Liver (tissue), 9 donors: ENCODE results near the gene NDUFV2. TPM values are rescaled to one million over a fixed set of nuclear protein-coding genes. Genes with fewer than 3 reads are reported as not detected.
A peak's percentile ranks its signal among the peaks of the same experiment; 100 is the strongest.

ENCODE experiments used
- DNase-seq: peaks from one replicate; pipeline ENCODE4 v3.0.0-alpha.2; 2017; ENCODE audit warnings: low spot score
- H3K27ac ChIP-seq, 2 donors: one replicate each; pipeline ENCODE4 v1.7.0; 2013; ENCODE audit warnings: inconsistent platforms in 2 of 2, low read length in 2 of 2, control low read depth in 1 of 2, low read depth in 1 of 2, mild to moderate bottlenecking in 1 of 2
- H3K27me3 ChIP-seq, 4 donors: one replicate each; pipeline versions ENCODE4 v1.6.1 to v1.7.0; 2013; ENCODE audit warnings: low read length in 3 of 4, inconsistent platforms in 1 of 4, mild to moderate bottlenecking in 1 of 4, moderate library complexity in 1 of 4; ENCODE audit not compliant: control insufficient read depth in 4 of 4, insufficient read depth in 4 of 4
- H3K36me3 ChIP-seq, 4 donors: one replicate each; pipeline versions ENCODE4 v1.6.1 to v1.7.0; 2013; ENCODE audit warnings: low read length in 3 of 4, mild to moderate bottlenecking in 3 of 4, low read depth in 1 of 4, moderate library complexity in 1 of 4; ENCODE audit not compliant: control insufficient read depth in 4 of 4, insufficient read depth in 3 of 4
- H3K4me1 ChIP-seq, 4 donors: one replicate each; pipeline versions ENCODE4 v1.6.1 to v1.7.0; 2013; ENCODE audit warnings: low read length in 3 of 4, mild to moderate bottlenecking in 3 of 4, moderate library complexity in 1 of 4; ENCODE audit not compliant: control insufficient read depth in 4 of 4, insufficient read depth in 4 of 4
- H3K4me3 ChIP-seq, 3 donors: one replicate each; pipeline versions ENCODE4 v1.6.1 to v1.7.0; 2013; ENCODE audit warnings: low read length in 3 of 3, control low read depth in 1 of 3, low read depth in 1 of 3, mild to moderate bottlenecking in 1 of 3
- H3K9ac ChIP-seq, 2 donors: one replicate each; pipeline ENCODE4 v1.7.0; 2013; ENCODE audit warnings: low read length in 2 of 2, mild to moderate bottlenecking in 2 of 2, moderate library complexity in 2 of 2, control low read depth in 1 of 2, low read depth in 1 of 2
- H3K9me3 ChIP-seq, 4 donors: one replicate each; pipeline versions ENCODE4 v1.6.1 to v1.7.0; 2013; ENCODE audit warnings: low read length in 3 of 4; ENCODE audit not compliant: control insufficient read depth in 4 of 4
- ATF3 ChIP-seq: IDR thresholded peaks from 2 replicates; pipeline ENCODE4 v1.6.1; 2016; ENCODE audit warnings: antibody characterized with exemption
- EGR1 ChIP-seq, 2 donors: IDR thresholded peaks; 2 replicates each; pipeline ENCODE4 v1.6.1; 2016 to 2018; ENCODE audit warnings: antibody characterized with exemption in 2 of 2, low read depth in 2 of 2
- FOXA1 ChIP-seq: IDR thresholded peaks from 2 replicates; pipeline ENCODE4 v1.6.1; 2016; ENCODE audit warnings: antibody characterized with exemption
- FOXA2 ChIP-seq: IDR thresholded peaks from 2 replicates; pipeline ENCODE4 v1.6.1; 2016; ENCODE audit warnings: antibody characterized with exemption
- GABPA ChIP-seq, 2 donors: IDR thresholded peaks in 1 of 2; conservative IDR thresholded peaks in 1 of 2; 2 replicates each; pipeline ENCODE4 v1.6.1; 2016; ENCODE audit warnings: antibody characterized with exemption in 2 of 2, mild to moderate bottlenecking in 1 of 2, moderate library complexity in 1 of 2
- HNF4A ChIP-seq, 2 donors: conservative IDR thresholded peaks; 2 replicates each; pipeline ENCODE4 v1.6.1; 2016; ENCODE audit warnings: antibody characterized with exemption in 2 of 2, mild to moderate bottlenecking in 2 of 2
- HNF4G ChIP-seq: IDR thresholded peaks from 2 replicates; pipeline ENCODE4 v1.6.1; 2016; ENCODE audit warnings: antibody characterized with exemption
- JUND ChIP-seq, 2 donors: IDR thresholded peaks; 2 replicates each; pipeline ENCODE4 v1.6.1; 2016; ENCODE audit warnings: antibody characterized with exemption in 2 of 2
- NR2F2 ChIP-seq: IDR thresholded peaks from 2 replicates; pipeline ENCODE4 v1.6.1; 2016; ENCODE audit warnings: antibody characterized with exemption
- RAD21 ChIP-seq, 2 donors: IDR thresholded peaks; 2 replicates each; pipeline ENCODE4 v1.6.1; 2016; ENCODE audit warnings: antibody characterized with exemption in 2 of 2, mild to moderate bottlenecking in 2 of 2
- REST ChIP-seq: IDR thresholded peaks from 2 replicates; pipeline ENCODE4 v1.6.1; 2016; ENCODE audit warnings: antibody characterized with exemption, mild to moderate bottlenecking
- RXRA ChIP-seq, 2 donors: IDR thresholded peaks; 2 replicates each; pipeline ENCODE4 v1.6.1; 2017 to 2018; ENCODE audit warnings: antibody characterized with exemption in 2 of 2, mild to moderate bottlenecking in 1 of 2
- SP1 ChIP-seq: IDR thresholded peaks from 2 replicates; pipeline ENCODE4 v1.6.1; 2018; ENCODE audit warnings: antibody characterized with exemption, mild to moderate bottlenecking
- TAF1 ChIP-seq: conservative IDR thresholded peaks from 2 replicates; pipeline ENCODE4 v1.6.1; 2016; ENCODE audit warnings: antibody characterized with exemption, mild to moderate bottlenecking
- YY1 ChIP-seq: IDR thresholded peaks from 2 replicates; pipeline ENCODE4 v1.6.1; 2016; ENCODE audit warnings: antibody characterized with exemption, mild to moderate bottlenecking
- ZBTB33 ChIP-seq: IDR thresholded peaks from 2 replicates; pipeline ENCODE4 v1.6.1; 2016; ENCODE audit warnings: antibody characterized with exemption
- WGBS: extraction: QIAGEN DNeasy Blood & Tissue Kit; methylation state at CpG from one replicate; pipeline ENCODE4 v1.1.7; 2013; 5-methylcytosine and 5-hydroxymethylcytosine counted together
- polyA plus RNA-seq, 2 donors: library from polyadenylated mRNA; stranded (reverse) in 1 of 2; unstranded in 1 of 2; fragments of 200-250 nt in 1 of 2; fragments of >200 nt in 1 of 2; fragmentation: Nextera tagmentation in 1 of 2; extraction: Ambion mirVana in 1 of 2; gene quantifications; one replicate each; pipeline versions ENCODE4 v1.2.1 to v1.2.3, GENCODE V29; 2013 to 2015
- total RNA-seq, 2 donors: library from RNA; depleted of rRNA; stranded (reverse); fragments of >200 nt; gene quantifications; one replicate each; pipeline ENCODE4 v1.2.3, GENCODE V29; 2014
- TF ChIP-seq, protein P1 (sequence below): fragments of 150-350 bp; IDR thresholded peaks from 2 replicates; pipeline ENCODE4 v1.5.1; 2017; ENCODE audit warnings: improper control_type of control experiment, low read depth, low read length; ENCODE audit not compliant: missing input control
- TF ChIP-seq, protein P2 (sequence below): IDR thresholded peaks from 2 replicates; pipeline ENCODE4 v1.6.1; 2016; ENCODE audit warnings: antibody characterized with exemption
- donor health status: healthy.
- donor health status: healthy.
- donor health status: healthy.
- donor health status: healthy.
- donor health status: healthy.

NDUFV2 gene
- total and polyA plus RNA-seq, 4 donors: 74.5 to 415 (median 185) TPM

- Histone ChIP-seq H3K27me3 (no peaks in the 10 kb centered on the region), H3K36me3 (no peaks in the 10 kb centered on the region), H3K9ac (no peak overlapping the region), H3K9me3 (peaks cover 0 to 5% (median 2%) of the 10 kb centered on the region in 4 donors), H3K4me3 (no peak overlapping the region), H3K27ac (no peak overlapping the region), H3K4me1 (peaks cover 2 to 14% (median 7%) of the 10 kb centered on the region in 4 donors)
- WGBS: 72% methylated on average over 5 of the region's 5 CpGs
- no peak for TF ChIP-seq JUND (IDR thresholded peaks at IDR 0.05)
- TF ChIP-seq TAF1: no peak
- TF ChIP-seq FOXA2: no peak
- TF ChIP-seq ZBTB33: no peak
- TF ChIP-seq REST: no peak
- no peak for TF ChIP-seq GABPA (IDR thresholded peaks at IDR 0.05 in 1 of 2, conservative IDR thresholded peaks at IDR 0.05 in 1 of 2)
- no peak for TF ChIP-seq FOXA1
- TF ChIP-seq RAD21 (IDR thresholded peaks at IDR 0.05): no peak
- TF ChIP-seq ATF3: no peak
- TF ChIP-seq, protein P1, sequence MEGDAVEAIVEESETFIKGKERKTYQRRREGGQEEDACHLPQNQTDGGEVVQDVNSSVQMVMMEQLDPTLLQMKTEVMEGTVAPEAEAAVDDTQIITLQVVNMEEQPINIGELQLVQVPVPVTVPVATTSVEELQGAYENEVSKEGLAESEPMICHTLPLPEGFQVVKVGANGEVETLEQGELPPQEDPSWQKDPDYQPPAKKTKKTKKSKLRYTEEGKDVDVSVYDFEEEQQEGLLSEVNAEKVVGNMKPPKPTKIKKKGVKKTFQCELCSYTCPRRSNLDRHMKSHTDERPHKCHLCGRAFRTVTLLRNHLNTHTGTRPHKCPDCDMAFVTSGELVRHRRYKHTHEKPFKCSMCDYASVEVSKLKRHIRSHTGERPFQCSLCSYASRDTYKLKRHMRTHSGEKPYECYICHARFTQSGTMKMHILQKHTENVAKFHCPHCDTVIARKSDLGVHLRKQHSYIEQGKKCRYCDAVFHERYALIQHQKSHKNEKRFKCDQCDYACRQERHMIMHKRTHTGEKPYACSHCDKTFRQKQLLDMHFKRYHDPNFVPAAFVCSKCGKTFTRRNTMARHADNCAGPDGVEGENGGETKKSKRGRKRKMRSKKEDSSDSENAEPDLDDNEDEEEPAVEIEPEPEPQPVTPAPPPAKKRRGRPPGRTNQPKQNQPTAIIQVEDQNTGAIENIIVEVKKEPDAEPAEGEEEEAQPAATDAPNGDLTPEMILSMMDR: no peak
- TF ChIP-seq YY1: no peak
- TF ChIP-seq NR2F2: no peak
- no peak for TF ChIP-seq HNF4G
- TF ChIP-seq SP1: no peak
- no peak for DNase-seq
Measured at GRCh38 chr18:9065864-9066263, 36.6 kb upstream of the NDUFV2 start.

DNA sequence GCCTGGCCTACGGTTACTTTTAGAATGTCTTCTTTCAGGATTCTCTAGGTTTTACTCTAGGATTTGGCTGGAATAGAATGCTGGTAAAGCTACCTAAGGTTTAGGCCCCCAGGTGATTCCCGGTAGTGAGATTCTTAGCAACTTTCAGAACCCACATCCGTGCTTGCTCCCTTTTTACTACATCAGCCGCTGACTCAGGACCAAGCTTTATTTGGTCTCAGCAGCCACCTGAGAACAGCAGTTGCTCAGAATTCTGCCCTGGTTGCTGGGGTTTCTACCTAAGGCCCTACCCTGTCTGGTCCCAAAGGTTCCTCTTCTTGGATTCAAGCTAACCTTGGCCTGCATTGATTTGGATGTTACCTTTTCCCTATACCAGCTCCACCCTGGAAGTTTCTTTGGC lies 36.1 kb upstream of the NDUFV2 start:
- Histone ChIP-seq H3K36me3 (no peaks in the 10 kb centered on the region), H3K4me1 (peaks cover 2 to 14% (median 7%) of the 10 kb centered on the region in 4 donors), H3K4me3 (peak overlapping the region in 1 of 3 donors; percentile 16), H3K9ac (no peak overlapping the region), H3K27me3 (no peaks in the 10 kb centered on the region), H3K9me3 (peaks cover 0 to 5% (median 2%) of the 10 kb centered on the region in 4 donors), H3K27ac (no peak overlapping the region)
- 96% methylated on average over 4 of the region's 4 CpGs for WGBS
- no peak for DNase-seq
- TF ChIP-seq HNF4A (conservative IDR thresholded peaks at IDR 0.05): no peak
- TF ChIP-seq HNF4G: no peak
- TF ChIP-seq TAF1: no peak
- no peak for TF ChIP-seq SP1
- TF ChIP-seq, protein P1: no peak
- TF ChIP-seq FOXA2: no peak
- TF ChIP-seq, protein P2, sequence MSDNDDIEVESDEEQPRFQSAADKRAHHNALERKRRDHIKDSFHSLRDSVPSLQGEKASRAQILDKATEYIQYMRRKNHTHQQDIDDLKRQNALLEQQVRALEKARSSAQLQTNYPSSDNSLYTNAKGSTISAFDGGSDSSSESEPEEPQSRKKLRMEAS: no peak
- no peak for TF ChIP-seq FOXA1
- TF ChIP-seq EGR1 (IDR thresholded peaks at IDR 0.05; ENCODE audit: low read depth in 2 of 2): no peak
- TF ChIP-seq RXRA (IDR thresholded peaks at IDR 0.05): no peak
- TF ChIP-seq ATF3: no peak
- TF ChIP-seq REST: no peak
- TF ChIP-seq GABPA (IDR thresholded peaks at IDR 0.05 in 1 of 2, conservative IDR thresholded peaks at IDR 0.05 in 1 of 2): no peak
- no peak for TF ChIP-seq RAD21 (IDR thresholded peaks at IDR 0.05)
